Testis (tissue), 2 donors: ENCODE measurements around the gene ATG9B.

ENCODE experiments used
- CTCF ChIP-seq, 3 experiments: fragments of 450-650 bp in 2 of 3; fragments of 200-600 bp in 1 of 3; sonication (generic) in 1 of 3; IDR thresholded peaks; one replicate each; pipeline ENCODE4 v1.5.1; 2016 to 2019; ENCODE audit warnings: antibody characterized with exemption in 3 of 3, mild to moderate bottlenecking in 2 of 3, moderate library complexity in 1 of 3
- POLR2A ChIP-seq: fragments of 450-650 bp; IDR thresholded peaks from one replicate; pipeline ENCODE4 v1.6.1; 2017; ENCODE audit warnings: antibody characterized with exemption, mild to moderate bottlenecking, moderate library complexity

GRCh38 chr7:151043959-151044358, 19.7 kb upstream of the ATG9B start:
- TF ChIP-seq CTCF (IDR thresholded peaks at IDR 0.05) (no peak), POLR2A (no peak)
